WTC11 (cell line): ENCODE data around the gene GPATCH2. TPM values are rescaled to one million over a fixed set of nuclear protein-coding genes. Genes with fewer than 3 reads are reported as not detected.

ENCODE experiments used
- ATAC-seq: fragments of 200-7000 bp; cut with Tn5 transposase; 2 replicates; pipeline ENCODE4 v1.10.0; 2021; ENCODE audit warnings: mild to moderate bottlenecking, moderate library complexity
- CTCF ChIA-PET: fragments of 300-600 bp; sonication (Branson Sonifier 250); formaldehyde crosslinking; loops from one replicate; lab custom pipeline; 2021; ENCODE audit warnings: antibody characterized with exemption; lab: Charles Lee
- POLR2A ChIA-PET: fragments of 350-600 bp; sonication (Branson Sonifier 250); formaldehyde crosslinking; loops from one replicate; lab custom pipeline; 2021; ENCODE audit warnings: antibody characterized with exemption; lab: Charles Lee
- DNase-seq: peaks from one replicate; pipeline ENCODE4 v3.0.0; 2021; ENCODE audit warnings: low spot score
- H3K27ac Mint-ChIP-seq: 2 replicates; pipeline ENCODE4 v1.8.0; 2021; ENCODE audit warnings: mixed read lengths
- H3K27me3 Mint-ChIP-seq: 2 replicates; pipeline ENCODE4 v1.8.0; 2021; ENCODE audit warnings: low read depth, mild to moderate bottlenecking, moderate library complexity, mixed read lengths
- H3K36me3 Mint-ChIP-seq: 2 replicates; pipeline ENCODE4 v1.8.0; 2021; ENCODE audit warnings: mixed read lengths
- H3K4me1 Mint-ChIP-seq: 2 replicates; pipeline ENCODE4 v1.8.0; 2022; ENCODE audit warnings: mixed read lengths
- H3K4me3 Mint-ChIP-seq: 2 replicates; pipeline ENCODE4 v1.8.0; 2021; ENCODE audit warnings: mild to moderate bottlenecking, moderate library complexity, mixed read lengths
- H3K9me3 Mint-ChIP-seq: 2 replicates; pipeline ENCODE4 v1.8.0; 2021; ENCODE audit warnings: mixed read lengths
- AR ChIP-seq: fragments of 250-450 bp; sonication (Bioruptor Pico); IDR thresholded peaks from 2 replicates; pipeline ENCODE4 v1.9.0; 2021; ENCODE audit warnings: mild to moderate bottlenecking
- ATF6 ChIP-seq: sonication (generic); formaldehyde crosslinking; IDR thresholded peaks from 2 replicates; pipeline ENCODE4 v1.8.1; 2023; ENCODE audit warnings: mild to moderate bottlenecking, missing genetic modification reagents
- CREB1 ChIP-seq: sonication (generic); formaldehyde crosslinking; IDR thresholded peaks from 2 replicates; pipeline ENCODE4 v1.8.0; 2023; ENCODE audit warnings: mild to moderate bottlenecking, missing genetic modification reagents
- ETV6 ChIP-seq: sonication (generic); formaldehyde crosslinking; IDR thresholded peaks from 2 replicates; pipeline ENCODE4 v1.8.1; 2022; ENCODE audit warnings: mild to moderate bottlenecking, missing genetic modification reagents
- FOXK1 ChIP-seq: sonication (generic); formaldehyde crosslinking; IDR thresholded peaks from 2 replicates; pipeline ENCODE4 v1.8.0; 2022; ENCODE audit warnings: mild to moderate bottlenecking, moderate library complexity, missing genetic modification reagents
- GRHL2 ChIP-seq: fragments of 250-450 bp; sonication (Bioruptor Pico); IDR thresholded peaks from 2 replicates; pipeline ENCODE4 v1.8.0; 2022; ENCODE audit warnings: mild to moderate bottlenecking, moderate library complexity; ENCODE audit not compliant: insufficient replicate concordance, severe bottlenecking
- IRF1 ChIP-seq: sonication (generic); formaldehyde crosslinking; IDR thresholded peaks from 2 replicates; pipeline ENCODE4 v1.8.0; 2023; ENCODE audit warnings: missing genetic modification reagents
- IRF2 ChIP-seq: sonication (generic); formaldehyde crosslinking; IDR thresholded peaks from 2 replicates; pipeline ENCODE4 v1.8.0; 2022; ENCODE audit warnings: low read depth, missing genetic modification reagents, borderline replicate concordance
- KAT7 ChIP-seq: sonication (generic); formaldehyde crosslinking; IDR thresholded peaks from 2 replicates; pipeline ENCODE4 v1.8.1; 2023; ENCODE audit warnings: missing genetic modification reagents, mild to moderate bottlenecking, borderline replicate concordance
- MYBL2 ChIP-seq: sonication (generic); formaldehyde crosslinking; IDR thresholded peaks from 2 replicates; pipeline ENCODE4 v1.8.1; 2023; ENCODE audit warnings: mild to moderate bottlenecking, moderate library complexity, missing genetic modification reagents
- NFATC4 ChIP-seq: fragments of 250-450 bp; sonication (Bioruptor Pico); IDR thresholded peaks from 2 replicates; pipeline ENCODE4 v1.9.0; 2021; ENCODE audit warnings: mild to moderate bottlenecking
- PREB ChIP-seq: sonication (generic); formaldehyde crosslinking; IDR thresholded peaks from 2 replicates; pipeline ENCODE4 v1.8.1; 2022; ENCODE audit warnings: mild to moderate bottlenecking, missing genetic modification reagents, moderate library complexity, borderline replicate concordance
- TEAD4 ChIP-seq: sonication (generic); formaldehyde crosslinking; IDR thresholded peaks from 2 replicates; pipeline ENCODE4 v1.8.0; 2022; ENCODE audit warnings: mild to moderate bottlenecking, missing genetic modification reagents
- TP53 ChIP-seq: sonication (generic); formaldehyde crosslinking; IDR thresholded peaks from 2 replicates; pipeline ENCODE4 v1.8.1; 2023; ENCODE audit warnings: mild to moderate bottlenecking, missing genetic modification reagents
- USF1 ChIP-seq: sonication (generic); formaldehyde crosslinking; IDR thresholded peaks from 2 replicates; pipeline ENCODE4 v1.8.0; 2022; ENCODE audit warnings: mild to moderate bottlenecking, missing genetic modification reagents
- USF2 ChIP-seq: sonication (generic); formaldehyde crosslinking; IDR thresholded peaks from 2 replicates; pipeline ENCODE4 v1.8.1; 2023; ENCODE audit warnings: mild to moderate bottlenecking, missing genetic modification reagents, moderate library complexity
- ZBTB43 ChIP-seq: sonication (generic); formaldehyde crosslinking; IDR thresholded peaks from 2 replicates; pipeline ENCODE4 v1.8.1; 2023; ENCODE audit warnings: mild to moderate bottlenecking, missing genetic modification reagents
- ZNF232 ChIP-seq: sonication (generic); formaldehyde crosslinking; IDR thresholded peaks from 2 replicates; pipeline ENCODE4 v1.8.0; 2022; ENCODE audit warnings: mild to moderate bottlenecking, missing genetic modification reagents
- ZNF317 ChIP-seq: sonication (generic); formaldehyde crosslinking; IDR thresholded peaks from 2 replicates; pipeline ENCODE4 v1.8.1; 2023; ENCODE audit warnings: low read depth, mild to moderate bottlenecking, moderate library complexity, missing genetic modification reagents, borderline replicate concordance
- ZNF396 ChIP-seq: fragments of 250-450 bp; sonication (Bioruptor Pico); IDR thresholded peaks from 2 replicates; pipeline ENCODE4 v1.8.0; 2021; ENCODE audit warnings: mild to moderate bottlenecking, moderate library complexity, borderline replicate concordance
- ZNF671 ChIP-seq: fragments of 250-450 bp; sonication (Bioruptor Pico); IDR thresholded peaks from 2 replicates; pipeline ENCODE4 v1.8.0; 2021; ENCODE audit warnings: mild to moderate bottlenecking
- ZSCAN18 ChIP-seq: fragments of 250-450 bp; sonication (Bioruptor Pico); IDR thresholded peaks from 2 replicates; pipeline ENCODE4 v2.1.2; 2022; ENCODE audit warnings: mild to moderate bottlenecking, moderate library complexity
- total RNA-seq: library from RNA; stranded (reverse); gene quantifications from 3 replicates; pipeline ENCODE4 v1.2.3, GENCODE V29; 2021

GPATCH2 gene
- total RNA-seq, 1 experiment from 2014 or later = 11.5 TPM

GRCh38 chr1:217674028-217674729, 43.3 kb upstream of the GPATCH2 start (continued):
- TF ChIP-seq CREB1 (no peak), ATF6 (CRISPR knock-in tag) (no peak)

GRCh38 chr1:217673387-217673786, 42.5 kb upstream of the GPATCH2 start:
- peaks cover 16% of the 10 kb centered on the region for H3K4me1 Mint-ChIP-seq
- ATAC-seq = no peak
- no peak for DNase-seq
- no peaks in the 10 kb centered on the region for H3K27me3 Mint-ChIP-seq
- H3K36me3 Mint-ChIP-seq = no peaks in the 10 kb centered on the region
- H3K4me3 Mint-ChIP-seq = no peak overlapping the region
- no peak overlapping the region for H3K27ac Mint-ChIP-seq
- TF ChIP-seq GRHL2 (CRISPR knock-in tag) (no peak), NFATC4 (CRISPR knock-in tag) (no peak), TP53 (no peak), TEAD4 (CRISPR knock-in tag) (no peak), ZNF396 (CRISPR knock-in tag) (no peak), ETV6 (no peak), ZNF232 (no peak), ZNF317 (CRISPR knock-in tag) (no peak)
- ChIA-PET POLR2A (no interaction called here), CTCF (no interaction called here)
- no peaks in the 10 kb centered on the region for H3K9me3 Mint-ChIP-seq

GRCh38 chr1:217668351-217668940, 37.6 kb upstream of the GPATCH2 start:
- no peak for ATAC-seq
- H3K36me3 Mint-ChIP-seq = no peaks in the 10 kb centered on the region
- DNase-seq = no peak
- POLR2A ChIA-PET = no interaction called here
- H3K27ac Mint-ChIP-seq = no peak overlapping the region
- H3K4me3 Mint-ChIP-seq = no peak overlapping the region
- CTCF ChIA-PET = no interaction called here
- no peaks in the 10 kb centered on the region for H3K9me3 Mint-ChIP-seq
- H3K4me1 Mint-ChIP-seq = peaks cover 18% of the 10 kb centered on the region
- H3K27me3 Mint-ChIP-seq = no peaks in the 10 kb centered on the region
- no peak for TF ChIP-seq AR (CRISPR knock-in tag)
- no peak for TF ChIP-seq FOXK1 (CRISPR knock-in tag)
- TF ChIP-seq TP53 = no peak
- TF ChIP-seq ZSCAN18 (CRISPR knock-in tag) = no peak
- TF ChIP-seq USF2 (CRISPR knock-in tag) = no peak
- TF ChIP-seq IRF1 (CRISPR knock-in tag) = no peak
- no peak for TF ChIP-seq PREB (CRISPR knock-in tag)
- TF ChIP-seq ZNF671 (CRISPR knock-in tag) = no peak
- no peak for TF ChIP-seq MYBL2 (CRISPR knock-in tag)
- TF ChIP-seq USF1 (CRISPR knock-in tag) = no peak
- no peak for TF ChIP-seq KAT7 (CRISPR knock-in tag)
- TF ChIP-seq IRF2 (CRISPR knock-in tag) = no peak
- TF ChIP-seq ZBTB43 = no peak
